Measurements from ENCODE around the gene TMPRSS3.

TMPRSS3 gene

GRCh38 chr21:42426424-42426823, 30.6 kb upstream of the TMPRSS3 start:
- no peak overlapping the region for H3K9ac ChIP-seq (ENCODE audit: low read length)
- no peaks in the 10 kb centered on the region for H3K36me3 ChIP-seq (ENCODE audit: low read length)
- H3K9me2 ChIP-seq (replicated peaks; ENCODE audit: insufficient read depth, low read length): no peaks in the 10 kb centered on the region
- no peak overlapping the region for H3K4me2 ChIP-seq (ENCODE audit: low read depth, low read length, poor library complexity, severe bottlenecking)
- no peaks in the 10 kb centered on the region for H3K79me2 ChIP-seq (ENCODE audit: insufficient read depth, low read length)
- no peaks in the 10 kb centered on the region for H3K9me3 ChIP-seq (ENCODE audit: insufficient read depth, low read length)
- no peak overlapping the region for H2AFZ ChIP-seq (ENCODE audit: low read depth, low read length, severe bottlenecking)
- H3K27ac ChIP-seq (ENCODE audit: low read depth, low read length): no peak overlapping the region
- H3K27me3 ChIP-seq (ENCODE audit: low read length): no peaks in the 10 kb centered on the region
- H3K4me3 ChIP-seq (ENCODE audit: insufficient read depth, low read length, poor library complexity, severe bottlenecking): no peak overlapping the region
- TF ChIP-seq CTCF (IDR thresholded peaks at IDR 0.05; ENCODE audit: insufficient read depth, low read length, poor library complexity, severe bottlenecking) (no peak), EZH2phosphoT487 (conservative IDR thresholded peaks at IDR 0.05; ENCODE audit: low read length) (no peak)
- H3F3A ChIP-seq (ENCODE audit: insufficient read depth): no peaks in the 10 kb centered on the region
- no peaks in the 10 kb centered on the region for H4K20me1 ChIP-seq (ENCODE audit: low read depth, low read length)

DNA sequence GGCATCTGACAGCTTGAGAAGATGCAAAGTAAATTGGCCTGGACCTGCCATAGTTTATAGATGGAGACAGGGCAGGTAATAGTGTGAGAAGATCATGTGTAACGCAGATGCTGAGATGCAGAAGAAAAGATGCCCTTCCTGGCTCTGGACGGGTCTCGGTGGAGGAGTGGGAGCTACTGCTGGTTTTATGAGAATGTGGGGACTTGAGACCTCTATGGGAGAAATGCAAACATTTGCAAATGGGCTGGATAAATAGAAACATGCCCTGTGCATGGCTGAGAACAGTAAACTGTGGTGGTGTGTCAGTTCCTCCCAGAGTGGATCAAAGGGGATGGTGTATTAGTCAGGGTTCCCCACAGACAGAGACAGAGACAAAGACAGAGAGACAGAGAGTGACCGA, 29.7 kb upstream of the TMPRSS3 start:
- Histone ChIP-seq H3K9ac (ENCODE audit: low read length) (no peak overlapping the region), H3K27me3 (ENCODE audit: low read length) (no peaks in the 10 kb centered on the region), H3F3A (ENCODE audit: insufficient read depth) (no peaks in the 10 kb centered on the region), H3K79me2 (ENCODE audit: insufficient read depth, low read length) (no peaks in the 10 kb centered on the region), H3K36me3 (ENCODE audit: low read length) (no peaks in the 10 kb centered on the region), H3K4me3 (ENCODE audit: insufficient read depth, low read length, poor library complexity, severe bottlenecking) (no peak overlapping the region), H3K9me2 (replicated peaks; ENCODE audit: insufficient read depth, low read length) (no peaks in the 10 kb centered on the region), H3K9me3 (ENCODE audit: insufficient read depth, low read length) (no peaks in the 10 kb centered on the region), H2AFZ (ENCODE audit: low read depth, low read length, severe bottlenecking) (no peak overlapping the region), H3K27ac (ENCODE audit: low read depth, low read length) (no peak overlapping the region), H3K4me2 (ENCODE audit: low read depth, low read length, poor library complexity, severe bottlenecking) (no peak overlapping the region), H4K20me1 (ENCODE audit: low read depth, low read length) (no peaks in the 10 kb centered on the region)
- TF ChIP-seq EZH2phosphoT487 (conservative IDR thresholded peaks at IDR 0.05; ENCODE audit: low read length) (no peak), CTCF (IDR thresholded peaks at IDR 0.05; ENCODE audit: insufficient read depth, low read length, poor library complexity, severe bottlenecking) (no peak)

- TF ChIP-seq CTCF (IDR thresholded peaks at IDR 0.05; ENCODE audit: insufficient read depth, low read length, poor library complexity, severe bottlenecking) (no peak), EZH2phosphoT487 (conservative IDR thresholded peaks at IDR 0.05; ENCODE audit: low read length) (no peak)
- H3K36me3 ChIP-seq (ENCODE audit: low read length): no peaks in the 10 kb centered on the region
- no peak overlapping the region for H3K27ac ChIP-seq (ENCODE audit: low read depth, low read length)
- H4K20me1 ChIP-seq (ENCODE audit: low read depth, low read length): no peaks in the 10 kb centered on the region
- H3K9ac ChIP-seq (ENCODE audit: low read length): no peak overlapping the region
- H3K9me3 ChIP-seq (ENCODE audit: insufficient read depth, low read length): no peaks in the 10 kb centered on the region
- no peaks in the 10 kb centered on the region for H3K79me2 ChIP-seq (ENCODE audit: insufficient read depth, low read length)
- H3K9me2 ChIP-seq (replicated peaks; ENCODE audit: insufficient read depth, low read length): no peaks in the 10 kb centered on the region
- no peak overlapping the region for H2AFZ ChIP-seq (ENCODE audit: low read depth, low read length, severe bottlenecking)
- no peaks in the 10 kb centered on the region for H3K27me3 ChIP-seq (ENCODE audit: low read length)
- H3F3A ChIP-seq (ENCODE audit: insufficient read depth): no peaks in the 10 kb centered on the region
- H3K4me3 ChIP-seq (ENCODE audit: insufficient read depth, low read length, poor library complexity, severe bottlenecking): no peak overlapping the region
- no peak overlapping the region for H3K4me2 ChIP-seq (ENCODE audit: low read depth, low read length, poor library complexity, severe bottlenecking)
Measured at GRCh38 chr21:42424914-42425541, 29.2 kb upstream of the TMPRSS3 start.

Measured in SU-DHL-6 (cell line).